UCSD-AML1 (cell line): ENCODE results near the gene PPFIA4.

Experiments
- DNase-seq: peaks from one replicate; lab custom pipeline; 2025; ENCODE audit not compliant: unreplicated experiment; lab: John Stamatoyannopoulos, UW

PPFIA4 gene

DNA sequence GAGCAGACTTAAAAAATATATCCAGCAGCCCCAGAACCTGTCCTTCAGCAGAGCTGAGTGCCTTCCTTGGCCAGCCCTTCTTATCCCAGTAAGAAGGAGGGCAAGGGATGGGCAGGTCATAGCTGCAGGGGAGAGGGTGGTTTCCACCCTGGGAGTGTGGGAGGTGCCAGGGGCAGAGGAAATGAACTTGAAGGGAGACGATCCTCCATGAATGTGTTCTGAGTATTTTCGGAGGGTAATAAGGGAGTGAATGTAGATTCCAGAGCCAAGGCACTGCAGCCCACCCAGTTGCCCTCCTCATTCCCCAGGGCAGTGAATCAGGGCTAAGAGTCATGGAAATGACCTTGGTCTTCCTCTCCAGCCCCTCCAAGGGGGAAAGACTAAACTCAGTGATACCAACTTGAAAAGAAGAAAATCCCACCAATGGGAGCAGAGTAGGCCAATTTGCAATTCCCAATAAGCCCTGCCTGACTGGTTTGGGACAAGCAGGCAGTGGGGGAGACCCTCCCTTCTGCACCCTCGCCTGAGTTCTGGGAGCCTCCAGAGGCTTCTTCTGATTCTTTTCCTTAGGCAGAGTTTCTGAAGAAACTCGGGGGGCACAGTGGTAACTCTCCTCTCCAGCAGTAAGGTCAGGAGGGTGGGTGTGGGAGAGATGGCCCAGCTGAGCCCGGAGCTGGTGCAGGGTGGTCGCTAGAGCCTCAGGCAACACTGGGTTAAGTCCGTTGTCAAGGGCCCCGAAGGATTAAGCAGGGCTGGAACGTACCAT is 55.4 kb downstream of the PPFIA4 start:
- no peak for DNase-seq

DNA sequence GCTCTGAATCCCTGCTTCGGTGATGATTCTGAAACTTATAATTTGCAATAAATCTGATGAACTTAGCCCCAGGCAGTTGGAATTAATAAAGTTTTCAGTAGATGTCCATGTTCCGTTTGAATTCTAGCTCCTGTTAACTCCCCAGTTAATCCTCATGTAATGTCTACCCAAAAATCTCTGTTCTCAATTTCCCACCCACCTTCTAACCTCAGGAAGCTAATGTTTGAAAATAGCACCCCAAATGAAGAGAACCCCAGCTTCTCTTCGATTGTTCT is 55.9 kb downstream of the PPFIA4 start:
- no peak for DNase-seq

DNA sequence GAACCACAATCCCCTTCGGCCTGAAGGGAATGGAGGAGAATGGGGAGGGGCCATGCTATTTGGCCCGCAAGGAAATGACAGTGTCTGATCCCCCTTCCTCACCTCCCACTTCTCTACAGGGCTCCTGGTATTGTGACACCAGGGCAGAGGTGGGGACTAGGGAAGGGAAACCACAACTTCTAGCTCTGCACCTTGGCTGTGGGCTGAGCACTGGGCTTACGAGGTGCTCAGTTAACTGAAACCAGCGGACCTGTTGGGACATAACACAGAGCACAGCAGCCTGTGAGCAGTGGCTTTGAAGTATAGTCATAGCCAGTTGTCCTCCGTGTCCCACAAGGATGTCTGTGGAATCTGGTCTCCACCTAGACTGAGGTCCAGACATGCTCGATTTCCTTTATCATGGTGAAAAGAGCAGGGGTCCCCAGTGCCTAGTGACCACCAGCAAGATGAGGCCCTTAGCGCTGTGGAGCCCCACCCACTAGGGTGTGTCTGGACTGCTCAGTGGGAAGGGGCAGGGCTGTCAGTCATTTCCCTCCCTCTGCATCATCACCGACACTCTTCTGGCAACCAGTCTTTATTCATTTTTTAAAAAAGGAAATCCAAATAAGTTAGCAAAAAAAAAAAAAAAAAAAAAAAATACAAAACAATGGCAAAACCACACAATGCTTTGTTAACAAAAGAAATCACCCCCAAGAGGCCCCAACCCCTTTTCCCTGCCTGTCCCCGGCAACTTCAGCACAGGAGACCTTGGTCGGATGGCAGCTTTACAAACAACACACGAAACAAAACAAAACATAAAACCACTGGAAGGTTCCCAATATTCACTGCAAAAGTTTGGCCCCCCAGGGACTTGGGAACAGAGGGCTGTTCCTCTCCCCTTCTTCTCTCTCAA is 56.5 kb downstream of the PPFIA4 start:
- DNase-seq = no peak

GRCh38 chr1:203083463-203083921 is 57.2 kb downstream of the PPFIA4 start:
- no peak for DNase-seq

DNA sequence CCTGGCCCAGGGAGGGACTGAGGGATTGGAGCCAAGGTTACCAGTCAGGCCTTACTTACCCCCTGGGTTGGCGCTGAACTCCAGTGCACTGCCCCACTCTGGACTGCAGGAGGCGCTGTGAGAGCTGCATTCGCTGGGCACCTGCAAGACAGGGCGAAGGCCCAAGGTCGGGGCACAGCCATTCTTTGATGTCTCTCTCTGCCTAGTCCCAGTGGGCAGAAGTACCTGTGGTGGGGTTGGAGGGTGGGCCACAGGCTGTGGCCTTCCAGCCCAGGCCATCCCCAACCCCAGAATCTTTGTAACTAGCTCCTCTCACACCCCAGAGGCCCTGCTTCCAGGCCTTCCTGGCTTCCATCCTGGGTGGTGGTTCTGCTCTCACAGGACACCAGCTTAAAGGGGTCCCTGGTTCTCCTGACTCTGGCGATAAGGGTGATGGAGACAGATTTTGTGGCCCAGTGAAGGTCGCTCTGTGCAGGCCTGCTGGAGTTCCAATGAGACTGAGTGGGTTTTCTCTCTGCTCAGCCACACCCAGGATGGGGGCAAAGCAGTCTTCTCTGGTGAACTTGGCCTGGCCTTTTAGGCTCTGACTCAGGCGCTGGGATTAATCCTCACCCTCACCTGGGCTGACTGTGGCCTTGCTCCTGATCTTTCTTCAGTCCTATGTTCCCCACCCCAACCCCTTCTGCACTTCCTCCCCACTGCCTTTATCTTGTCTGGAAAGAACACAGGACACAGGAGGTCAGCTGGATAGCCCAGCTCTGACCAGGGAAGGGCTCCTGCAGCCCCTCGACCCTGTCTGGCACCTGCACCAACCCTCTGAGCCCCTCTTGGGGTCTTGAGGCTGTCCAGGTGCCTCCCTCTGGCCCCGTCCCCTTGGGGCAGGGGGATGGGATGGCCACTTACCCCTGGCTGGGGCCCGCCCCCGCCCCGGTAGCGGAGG is 58.6 kb downstream of the PPFIA4 start:
- peak; percentile 49 for DNase-seq

DNA sequence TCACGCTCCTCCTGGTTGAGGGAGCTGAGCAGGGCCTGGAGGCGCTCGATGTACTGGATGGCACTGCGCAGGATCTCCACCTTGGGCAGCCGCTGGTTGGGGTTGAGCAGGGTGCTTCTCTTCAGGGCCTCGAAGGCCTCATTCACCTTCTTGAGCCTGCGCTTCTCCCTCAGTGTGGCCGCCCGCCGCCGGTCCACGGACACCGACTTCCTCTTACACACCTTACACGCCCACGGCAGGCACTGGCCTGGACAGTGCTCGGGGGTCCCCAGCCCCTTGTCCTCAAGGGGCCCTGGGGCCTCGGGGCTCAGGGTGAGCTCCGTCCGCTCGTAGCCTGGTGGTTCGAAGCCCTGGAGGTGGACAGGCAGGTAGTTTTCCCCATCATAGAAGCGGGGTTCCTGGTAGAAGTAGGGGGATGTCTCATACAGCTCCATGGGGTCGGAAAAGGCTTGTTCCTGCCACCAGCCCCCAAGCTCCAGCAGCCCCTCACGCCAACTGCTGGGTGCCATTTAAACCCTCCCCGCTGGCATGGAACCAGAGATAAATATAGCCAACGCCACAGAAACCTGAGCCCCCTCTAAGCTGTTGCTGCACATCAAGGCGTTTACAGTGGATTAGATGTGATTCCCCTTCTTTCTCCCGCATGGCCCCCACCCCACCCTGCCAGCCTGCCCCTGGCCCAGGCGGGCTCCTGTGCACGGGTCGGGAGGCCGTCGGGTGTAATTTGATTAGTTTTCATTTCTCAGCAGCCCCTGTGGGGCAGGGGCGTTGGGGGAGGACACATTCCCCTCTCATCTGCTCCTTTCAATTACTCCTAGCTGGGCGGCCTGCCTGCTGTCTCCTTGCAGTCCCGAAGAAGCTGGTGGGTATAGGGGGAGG is 59.5 kb downstream of the PPFIA4 start, which contains the start of gene MYOG:
TSS of gene MYOG (minus strand) at position 485 of the 879 bp plus-strand sequence. CDS start at position 434, 51 bp downstream.
- no peak for DNase-seq

GRCh38 chr1:203086992-203087763 is 60.9 kb downstream of the PPFIA4 start:
- DNase-seq = no peak

DNA sequence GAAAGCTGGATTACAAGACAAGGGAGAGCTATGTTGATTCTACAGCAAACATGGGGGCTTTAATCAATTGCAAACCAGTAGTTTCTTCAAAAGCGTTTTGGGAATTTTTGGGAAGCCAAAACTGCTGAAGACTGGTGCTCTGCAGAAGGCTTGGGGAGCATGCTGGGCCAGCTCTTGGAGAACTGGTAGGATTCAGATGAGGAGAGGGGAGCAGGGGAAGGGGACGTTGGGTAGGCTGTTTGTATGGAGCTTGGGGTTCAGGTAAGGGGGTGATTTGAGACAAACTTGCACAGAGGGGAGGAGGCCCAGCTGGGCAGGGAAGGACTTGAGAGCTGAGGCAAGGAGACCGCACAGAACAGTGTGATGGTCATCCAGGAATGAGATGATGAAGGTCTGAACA is 62.1 kb downstream of the PPFIA4 start:
- DNase-seq = no peak

DNA sequence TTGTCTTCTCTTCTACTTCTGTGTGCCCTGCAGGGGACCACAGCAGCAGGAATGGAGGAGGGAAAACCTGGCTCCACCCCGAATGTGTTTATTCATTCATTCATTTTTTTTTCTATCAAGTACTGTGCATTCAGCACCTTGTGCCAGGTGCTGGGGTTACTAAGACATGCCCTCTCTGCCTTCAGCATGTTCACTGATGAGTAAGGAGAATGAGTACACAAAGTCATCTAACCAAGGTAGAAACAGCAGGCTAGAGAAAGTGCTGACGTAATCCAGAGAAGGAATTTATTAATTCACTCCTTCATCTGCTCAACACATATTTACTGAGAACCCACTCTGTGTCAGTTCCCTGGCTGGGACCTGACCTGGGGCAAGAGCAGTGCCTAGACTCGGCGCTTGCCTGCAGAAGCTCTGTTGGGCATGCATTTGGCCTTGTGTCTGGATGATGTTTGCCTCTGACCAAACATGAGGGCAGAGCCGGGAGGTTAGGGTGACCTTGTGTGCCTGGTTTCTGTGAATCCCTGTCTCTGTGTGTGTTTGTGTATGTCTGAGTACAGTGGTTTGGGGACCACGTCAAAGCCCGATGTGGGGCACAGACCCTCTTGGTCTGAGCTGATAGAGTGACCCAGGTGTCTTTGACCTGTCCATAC is 62.8 kb downstream of the PPFIA4 start:
- DNase-seq = no peak

GRCh38 chr1:203089651-203090045 is 63.4 kb downstream of the PPFIA4 start:
- no peak for DNase-seq

DNA sequence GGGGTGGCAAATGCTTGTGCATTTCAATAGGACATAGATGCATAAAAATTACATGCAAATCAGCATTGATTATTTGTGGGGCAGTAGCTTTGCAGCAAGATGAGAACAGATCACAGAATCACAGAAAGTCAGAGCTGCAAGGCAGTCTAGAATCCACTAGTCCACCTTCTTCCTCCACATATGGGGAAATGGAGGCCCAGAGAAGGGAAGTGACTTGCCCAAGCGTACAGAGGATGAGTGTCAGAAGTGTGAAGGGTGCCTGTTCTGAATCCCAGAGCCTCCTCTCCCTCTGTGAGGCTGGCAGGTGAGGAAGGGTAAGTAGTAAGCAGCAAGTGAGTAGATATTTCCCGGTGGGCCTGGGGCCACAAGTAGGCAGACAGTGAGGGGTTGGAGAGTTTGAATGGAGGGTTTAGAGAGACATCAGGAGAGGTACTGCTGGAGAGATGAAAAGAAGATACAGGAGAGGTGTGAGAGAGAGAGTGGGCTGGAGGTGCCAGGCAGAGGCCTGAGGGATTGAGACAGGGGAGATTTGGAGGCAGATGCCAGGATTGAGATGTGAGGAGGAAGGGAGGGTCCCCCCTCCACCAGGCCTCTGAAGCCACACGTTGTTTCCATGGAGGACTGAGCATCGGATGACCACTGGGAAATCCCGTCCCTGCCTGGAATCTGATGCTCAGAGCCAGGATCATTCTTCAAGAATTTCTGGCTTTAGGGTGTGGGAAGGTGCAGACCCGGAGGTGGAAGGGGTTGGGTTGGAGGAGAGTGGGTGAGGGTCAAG is 64.3 kb downstream of the PPFIA4 start:
- DNase-seq = no peak

- DNase-seq = no peak
These were observed 64.8 kb downstream of the PPFIA4 start for GRCh38 chr1:203091199-203091477.

DNA sequence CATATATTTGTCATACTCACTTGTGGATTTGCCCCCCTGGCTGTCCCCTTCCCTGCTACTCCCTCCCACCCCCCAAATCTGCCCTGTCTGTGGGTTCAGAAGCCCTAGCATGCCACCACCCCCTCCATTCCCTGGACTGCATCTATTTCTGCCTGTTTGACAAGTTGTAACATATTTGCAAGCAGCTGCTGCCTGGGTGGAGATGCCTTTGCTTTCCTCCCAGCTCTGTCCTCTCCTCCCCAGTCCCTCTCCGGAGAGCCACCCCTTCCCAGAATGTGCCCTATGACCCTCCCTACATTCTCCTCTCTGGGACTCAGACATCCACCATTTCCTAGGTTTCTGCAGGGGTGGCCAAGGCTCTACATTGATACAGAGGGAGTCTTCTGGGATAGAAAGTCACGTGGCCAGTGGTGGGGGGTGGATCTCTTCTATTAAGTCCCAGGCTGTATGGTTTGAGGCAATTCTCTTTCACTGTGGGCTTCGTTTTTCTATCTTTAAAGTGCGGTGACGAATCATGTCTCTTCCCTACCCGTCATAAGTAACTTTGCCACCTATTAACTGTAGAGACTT is 65.6 kb downstream of the PPFIA4 start:
- no peak for DNase-seq

GRCh38 chr1:203093754-203094410 is 67.6 kb downstream of the PPFIA4 start:
- no peak for DNase-seq

- no peak for DNase-seq
These were observed 68.9 kb downstream of the PPFIA4 start for GRCh38 chr1:203095061-203095690.

DNA sequence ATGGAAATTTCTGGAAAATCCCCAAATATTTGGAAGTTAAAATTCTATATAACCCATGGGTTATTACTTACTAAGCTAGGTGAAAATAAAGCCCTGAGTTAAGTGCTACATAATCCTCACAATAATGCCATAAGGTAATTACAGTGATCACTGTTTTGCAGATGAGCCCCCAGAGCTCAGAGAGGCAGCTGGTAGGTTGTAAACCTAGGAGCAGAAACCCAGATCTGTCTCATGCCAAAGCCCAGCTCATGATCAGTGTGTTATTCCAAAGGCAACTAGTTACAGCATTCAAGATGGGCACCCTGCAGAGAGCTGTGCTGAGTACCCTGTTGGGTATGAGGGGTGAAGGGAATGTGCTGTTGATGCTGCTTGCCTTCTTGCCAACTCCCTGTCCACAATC is 70.3 kb downstream of the PPFIA4 start:
- DNase-seq = no peak

- no peak for DNase-seq
These were observed 70.7 kb downstream of the PPFIA4 start for GRCh38 chr1:203097001-203097400.
